D341Med (cell line): ENCODE measurements around the gene SUCLG2.

ENCODE experiments used
- DNase-seq: peaks from one replicate; pipeline ENCODE4 v3.0.0; 2012; ENCODE audit warnings: low spot score

Gene SUCLG2

GRCh38 chr3:67648701-67649100, 5.7 kb downstream of the SUCLG2 start:
- no peak for DNase-seq

- no peak for DNase-seq
Observed at GRCh38 chr3:67648229-67648628, 6.2 kb downstream of the SUCLG2 start.

- DNase-seq, result no peak
Observed at GRCh38 chr3:67647390-67647878, 7.0 kb downstream of the SUCLG2 start.

- DNase-seq, result no peak
Observed at GRCh38 chr3:67646586-67647234, 7.7 kb downstream of the SUCLG2 start.

GRCh38 chr3:67644827-67645226, 9.6 kb downstream of the SUCLG2 start:
- no peak for DNase-seq

- DNase-seq, result no peak
Observed at GRCh38 chr3:67642734-67643133, 11.7 kb downstream of the SUCLG2 start.

GRCh38 chr3:67642190-67642589, 12.2 kb downstream of the SUCLG2 start:
- no peak for DNase-seq

- DNase-seq, result no peak
Observed at GRCh38 chr3:67641451-67641850, 13.0 kb downstream of the SUCLG2 start.

- no peak for DNase-seq
Observed at GRCh38 chr3:67640023-67640660, 14.3 kb downstream of the SUCLG2 start.

GRCh38 chr3:67637255-67637900, 17.0 kb downstream of the SUCLG2 start:
- DNase-seq, result no peak

GRCh38 chr3:67635806-67636205, 18.6 kb downstream of the SUCLG2 start:
- DNase-seq, result no peak

- no peak for DNase-seq
Observed at GRCh38 chr3:67635257-67635656, 19.2 kb downstream of the SUCLG2 start.

GRCh38 chr3:67630666-67631362, 23.6 kb downstream of the SUCLG2 start:
- DNase-seq, result no peak

GRCh38 chr3:67624687-67625086, 29.7 kb downstream of the SUCLG2 start:
- no peak for DNase-seq

- DNase-seq, result no peak
Observed at GRCh38 chr3:67624078-67624477, 30.3 kb downstream of the SUCLG2 start.

GRCh38 chr3:67622652-67623051, 31.8 kb downstream of the SUCLG2 start:
- no peak for DNase-seq

- no peak for DNase-seq
Observed at GRCh38 chr3:67620869-67621268, 33.5 kb downstream of the SUCLG2 start.

- no peak for DNase-seq
Observed at GRCh38 chr3:67619991-67620390, 34.4 kb downstream of the SUCLG2 start.

GRCh38 chr3:67617518-67617917, 36.9 kb downstream of the SUCLG2 start:
- DNase-seq, result no peak

GRCh38 chr3:67616046-67616445, 38.4 kb downstream of the SUCLG2 start:
- no peak for DNase-seq

- DNase-seq, result no peak
Observed at GRCh38 chr3:67614195-67614594, 40.2 kb downstream of the SUCLG2 start.

- DNase-seq, result no peak
Observed at GRCh38 chr3:67610458-67610857, 44.0 kb downstream of the SUCLG2 start.

GRCh38 chr3:67609709-67610108, 44.7 kb downstream of the SUCLG2 start:
- no peak for DNase-seq
